ENCODE results near the gene MOCOS. TPM values are rescaled to one million over a fixed set of nuclear protein-coding genes. Genes with fewer than 3 reads are reported as not detected.

The MOCOS gene
- total and polyA plus RNA-seq, 2 of the 13 experiments (the other 11 are each of a cell fraction or from before 2014, with no cell fraction given) = 7.7 to 15.4 TPM

GRCh38 chr18:36187193-36187825 lies at the start of gene MOCOS (continued):
- TF ChIP-seq ZNF710 (CRISPR knock-in tag; IDR thresholded peaks at IDR 0.05; ENCODE audit: borderline replicate concordance) = peak; percentile 57; the same call in 1 of the 2 replicates
- TF ChIP-seq ARID5B (CRISPR knock-in tag; IDR thresholded peaks at IDR 0.05) = peak; percentile 41; the same call in 1 of the 2 replicates
- TF ChIP-seq IRX3 (CRISPR knock-in tag; IDR thresholded peaks at IDR 0.05; ENCODE audit: borderline replicate concordance, low read depth) = no peak
- TF ChIP-seq AGO2 (optimal IDR thresholded peaks at IDR 0.05; ENCODE audit: low read depth, low read length) = peak; percentile 55
- TF ChIP-seq ZNF451 (CRISPR knock-in tag; IDR thresholded peaks at IDR 0.05) = peak; percentile 32; the same call in 1 of the 2 replicates

GRCh38 chr18:36139245-36139644 lies 48.1 kb upstream of the MOCOS start:
- Histone ChIP-seq H3K27ac (ENCODE audit: extremely low read length, insufficient read depth, low read length) (no peak overlapping the region), H3K79me2 (ENCODE audit: insufficient read depth, low read length) (peaks cover 22% of the 10 kb centered on the region), H4K20me1 (ENCODE audit: insufficient read depth, low read length) (peaks cover 4% of the 10 kb centered on the region; the same call in 1 of the 2 replicates), H3K36me3 (replicated peaks in 1 of 2; ENCODE audit: control insufficient read depth in 1 of 2, insufficient read depth in 2 of 2, low read length in 2 of 2) (peaks cover 14 to 79% of the 10 kb centered on the region in 2 experiments), H3K4me2 (ENCODE audit: low read depth, low read length) (no peak overlapping the region), H3K4me3 (replicated peaks in 1 of 3; ENCODE audit: insufficient read depth in 1 of 3, low read depth in 2 of 3, low read length in 3 of 3) (no peak overlapping the region), H3K27me3 (ENCODE audit: control insufficient read depth in 1 of 2, insufficient read depth in 2 of 2, low read length in 2 of 2) (no peaks in the 10 kb centered on the region; a peak in 1 of 5 replicates), H3K9me3 (ENCODE audit: low read length) (no peaks in the 10 kb centered on the region), H3K9ac (ENCODE audit: insufficient read depth, low read depth, low read length) (no peak overlapping the region), H2AFZ (ENCODE audit: low read length) (no peak overlapping the region), H3K4me1 (ENCODE audit: insufficient read depth, low read length) (peaks cover 2% of the 10 kb centered on the region)
- in situ Hi-C loops (cut with HindIII; ENCODE audit: extremely low pct_ligation_motif_present, low pct_unique_long_range_greater_than_20kb) (no loop called here), intact Hi-C loops (cut with micrococcal nuclease; ENCODE audit: unreplicated experiment) (no loop called here)
- DNase-seq (ENCODE audit: low spot score) = no peak
- ChIA-PET POLR2A (interaction anchor here (1.2 kb wide), 1 partner anchor 10 kb away, joined by 3 read pairs; the partner anchor contains the start of gene SLC39A6), CTCF (ENCODE audit: low intra/inter-chr PET ratio, low total read pairs) (no interaction called here)
- ATAC-seq = no peak
- no TSS peak for BruUV-seq (replicated peaks)
- no peak for FAIRE-seq
- no peak for TF ChIP-seq ZNF557 (CRISPR knock-in tag; IDR thresholded peaks at IDR 0.05)
- no peak for TF ChIP-seq ZNF550 (CRISPR knock-in tag; IDR thresholded peaks at IDR 0.05; ENCODE audit: borderline replicate concordance)
- TF ChIP-seq GFI1 (CRISPR knock-in tag; IDR thresholded peaks at IDR 0.05; ENCODE audit: borderline replicate concordance) = no peak
- no peak for TF ChIP-seq ZNF484 (CRISPR knock-in tag; IDR thresholded peaks at IDR 0.05; ENCODE audit: borderline replicate concordance, low read depth)
- WGBS (ENCODE audit: low lambda C conversion rate) = 100% methylated on average over 5 of the region's 5 CpGs
